ENCODE measurements around the gene TIMM44. TPM values are rescaled to one million over a fixed set of nuclear protein-coding genes. Genes with fewer than 3 reads are reported as not detected.

The TIMM44 gene
- total and polyA plus RNA-seq, 4 donors: 38.4 to 75.8 (median 53.0) TPM

DNA sequence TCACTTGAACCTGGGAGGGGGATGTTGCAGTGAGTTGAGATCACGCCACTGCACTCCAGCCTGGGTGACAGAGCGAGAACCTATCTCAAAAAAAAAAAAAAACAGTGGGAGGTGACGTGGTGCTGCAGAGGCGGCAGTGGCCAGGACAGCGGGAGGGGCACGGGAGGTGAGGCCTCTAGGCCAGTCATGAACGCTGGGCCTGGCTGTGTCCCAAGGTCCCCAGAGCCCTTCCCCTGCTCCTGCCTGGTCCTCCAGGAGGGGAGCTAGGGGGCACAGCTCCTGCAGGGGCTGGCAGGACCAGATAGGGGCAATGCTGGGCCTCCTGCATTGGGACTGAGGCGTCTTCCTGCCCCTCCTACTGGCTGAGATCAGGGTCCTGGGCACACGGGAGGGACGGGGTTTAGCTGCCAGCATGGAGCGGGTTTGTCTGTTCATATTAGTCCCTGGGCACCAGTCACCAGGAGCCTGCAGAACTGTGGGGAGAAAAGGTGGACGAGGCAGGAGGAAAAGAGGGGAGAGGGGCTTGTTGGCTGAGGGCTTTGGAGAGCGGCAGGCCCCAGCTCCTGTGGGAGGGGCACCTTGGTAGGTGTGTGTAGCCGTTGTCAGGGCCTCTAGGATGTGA, 35.3 kb downstream of the TIMM44 start:
- Histone ChIP-seq H3K9me3 (ENCODE audit: control insufficient read depth in 4 of 4, insufficient read depth in 3 of 4, low read length in 3 of 4) (peaks cover 0 to 17% (median 0%) of the 10 kb centered on the region in 4 donors), H3K9ac (ENCODE audit: insufficient read depth in 1 of 2, low read length in 2 of 2) (no peak overlapping the region), H3K4me1 (ENCODE audit: control insufficient read depth in 5 of 5, insufficient read depth in 5 of 5, low read length in 5 of 5) (peaks cover 0 to 22% (median 6%) of the 10 kb centered on the region in 5 donors), H3K27ac (ENCODE audit: low read depth in 1 of 2, low read length in 1 of 2) (no peak overlapping the region), H3K27me3 (ENCODE audit: control insufficient read depth in 3 of 3, insufficient read depth in 3 of 3, low read length in 2 of 3) (no peaks in the 10 kb centered on the region), H3K4me3 (no peak overlapping the region), H3K36me3 (ENCODE audit: control insufficient read depth in 4 of 4, insufficient read depth in 4 of 4, low read length in 4 of 4) (peaks cover 9 to 54% (median 11%) of the 10 kb centered on the region in 4 donors)
- 87% methylated on average over 13 to 14 of the region's 14 CpGs for WGBS, 2 donors
- ATAC-seq (ENCODE audit: insufficient read depth, low FRiP score) (no peak), DNase-seq (no peak)
- TF ChIP-seq, protein P1, sequence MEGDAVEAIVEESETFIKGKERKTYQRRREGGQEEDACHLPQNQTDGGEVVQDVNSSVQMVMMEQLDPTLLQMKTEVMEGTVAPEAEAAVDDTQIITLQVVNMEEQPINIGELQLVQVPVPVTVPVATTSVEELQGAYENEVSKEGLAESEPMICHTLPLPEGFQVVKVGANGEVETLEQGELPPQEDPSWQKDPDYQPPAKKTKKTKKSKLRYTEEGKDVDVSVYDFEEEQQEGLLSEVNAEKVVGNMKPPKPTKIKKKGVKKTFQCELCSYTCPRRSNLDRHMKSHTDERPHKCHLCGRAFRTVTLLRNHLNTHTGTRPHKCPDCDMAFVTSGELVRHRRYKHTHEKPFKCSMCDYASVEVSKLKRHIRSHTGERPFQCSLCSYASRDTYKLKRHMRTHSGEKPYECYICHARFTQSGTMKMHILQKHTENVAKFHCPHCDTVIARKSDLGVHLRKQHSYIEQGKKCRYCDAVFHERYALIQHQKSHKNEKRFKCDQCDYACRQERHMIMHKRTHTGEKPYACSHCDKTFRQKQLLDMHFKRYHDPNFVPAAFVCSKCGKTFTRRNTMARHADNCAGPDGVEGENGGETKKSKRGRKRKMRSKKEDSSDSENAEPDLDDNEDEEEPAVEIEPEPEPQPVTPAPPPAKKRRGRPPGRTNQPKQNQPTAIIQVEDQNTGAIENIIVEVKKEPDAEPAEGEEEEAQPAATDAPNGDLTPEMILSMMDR (IDR thresholded peaks at IDR 0.05; ENCODE audit: control extremely low read depth, extremely low read depth): no peak

DNA sequence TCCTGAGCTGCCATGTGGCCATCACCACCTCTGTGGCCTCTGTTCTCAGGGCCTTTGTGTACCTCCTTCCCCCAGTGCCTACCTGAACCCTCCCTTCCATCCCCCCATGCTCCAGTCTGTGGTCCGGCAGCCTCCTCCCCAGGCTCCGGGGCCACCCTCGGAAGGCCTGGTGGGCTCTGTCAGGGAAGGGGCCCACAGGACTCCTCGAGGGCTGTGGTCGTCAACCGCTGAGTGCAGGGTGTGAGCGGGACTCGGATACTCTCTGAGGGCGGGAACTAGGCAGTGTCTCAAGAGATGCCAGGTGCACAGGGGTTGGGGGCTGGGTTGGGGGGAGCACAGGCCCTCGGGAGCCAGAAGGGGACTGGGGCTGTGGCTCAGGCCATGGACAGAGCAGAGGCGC, 35.9 kb downstream of the TIMM44 start:
- Histone ChIP-seq H3K9ac (ENCODE audit: insufficient read depth in 1 of 2, low read length in 2 of 2) (no peak overlapping the region), H3K36me3 (ENCODE audit: control insufficient read depth in 4 of 4, insufficient read depth in 4 of 4, low read length in 4 of 4) (peaks cover 9 to 48% (median 11%) of the 10 kb centered on the region in 4 donors), H3K9me3 (ENCODE audit: control insufficient read depth in 4 of 4, insufficient read depth in 3 of 4, low read length in 3 of 4) (peaks cover 0 to 13% (median 0%) of the 10 kb centered on the region in 4 donors), H3K4me1 (ENCODE audit: control insufficient read depth in 5 of 5, insufficient read depth in 5 of 5, low read length in 5 of 5) (peaks cover 0 to 22% (median 6%) of the 10 kb centered on the region in 5 donors), H3K4me3 (no peak overlapping the region), H3K27me3 (ENCODE audit: control insufficient read depth in 3 of 3, insufficient read depth in 3 of 3, low read length in 2 of 3) (no peaks in the 10 kb centered on the region), H3K27ac (ENCODE audit: low read depth in 1 of 2, low read length in 1 of 2) (no peak overlapping the region)
- DNase-seq (no peak), ATAC-seq (ENCODE audit: insufficient read depth, low FRiP score) (no peak)
- TF ChIP-seq, protein P1 (IDR thresholded peaks at IDR 0.05; ENCODE audit: control extremely low read depth, extremely low read depth): no peak
- 90 to 96% methylated on average over 11 of the region's 11 CpGs for WGBS, 2 donors

DNA sequence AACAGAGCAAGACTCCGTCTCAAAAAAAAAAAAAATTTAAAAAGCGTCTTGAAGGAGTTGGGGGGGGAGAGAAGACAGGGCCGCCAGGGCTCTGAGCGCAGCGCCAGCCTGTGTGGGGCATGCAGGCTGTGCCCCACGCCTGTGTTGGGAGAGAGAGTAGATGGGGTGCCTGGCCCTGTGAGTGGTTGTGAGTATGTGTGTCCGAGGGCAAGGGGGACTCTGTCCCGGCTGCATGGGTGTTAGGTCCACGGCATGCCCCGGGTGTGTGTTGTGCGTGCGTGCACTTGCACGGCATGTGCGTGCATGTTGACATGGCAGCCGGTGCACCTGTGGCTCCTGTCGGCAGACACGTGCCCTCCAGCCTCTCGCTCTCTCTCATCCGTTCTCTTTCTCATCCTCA, 36.3 kb downstream of the TIMM44 start:
- Histone ChIP-seq H3K9me3 (ENCODE audit: control insufficient read depth in 4 of 4, insufficient read depth in 3 of 4, low read length in 3 of 4) (peaks cover 0 to 11% (median 0%) of the 10 kb centered on the region in 4 donors), H3K9ac (ENCODE audit: insufficient read depth in 1 of 2, low read length in 2 of 2) (no peak overlapping the region), H3K4me3 (no peak overlapping the region), H3K4me1 (ENCODE audit: control insufficient read depth in 5 of 5, insufficient read depth in 5 of 5, low read length in 5 of 5) (peaks cover 0 to 22% (median 6%) of the 10 kb centered on the region in 5 donors), H3K27ac (ENCODE audit: low read depth in 1 of 2, low read length in 1 of 2) (no peak overlapping the region), H3K27me3 (ENCODE audit: control insufficient read depth in 3 of 3, insufficient read depth in 3 of 3, low read length in 2 of 3) (no peaks in the 10 kb centered on the region), H3K36me3 (ENCODE audit: control insufficient read depth in 4 of 4, insufficient read depth in 4 of 4, low read length in 4 of 4) (peaks cover 8 to 45% (median 10%) of the 10 kb centered on the region in 4 donors)
- TF ChIP-seq, protein P1 (IDR thresholded peaks at IDR 0.05; ENCODE audit: control extremely low read depth, extremely low read depth): no peak
- DNase-seq (no peak), ATAC-seq (ENCODE audit: insufficient read depth, low FRiP score) (no peak)
- 94% methylated on average over 19 of the region's 19 CpGs for WGBS, 2 donors

Measured in lung (tissue), 12 donors.